Esophagus squamous epithelium (tissue), 5 donors: ENCODE data around the gene SMU1. TPM values are rescaled to one million over a fixed set of nuclear protein-coding genes. Genes with fewer than 3 reads are reported as not detected.
"Not testable (repeated sequence)": the region's sequence is repeated elsewhere in the genome, so short reads cannot be mapped to it uniquely, and the experiment has no call there.

Experiments
- DNase-seq: peaks from one replicate; lab custom pipeline; 2025; lab: John Stamatoyannopoulos, UW
- H3K27ac ChIP-seq, 4 donors: fragments of 200-600 bp; sonication (generic); one replicate each; pipeline ENCODE4 v1.5.1; 2016 to 2019; ENCODE audit warnings: mild to moderate bottlenecking in 1 of 4
- H3K27me3 ChIP-seq, 4 donors: fragments of 200-600 bp; sonication (generic); 1 replicate in 3 of 4; 2 replicates in 1 of 4; pipeline versions ENCODE4 v1.5.1 to v1.6.0; 2017 to 2021; ENCODE audit warnings: antibody characterized with exemption in 1 of 4
- H3K36me3 ChIP-seq, 3 donors: fragments of 200-600 bp; sonication (generic); one replicate each; pipeline ENCODE4 v1.5.1; 2016 to 2019
- H3K4me1 ChIP-seq, 3 donors: fragments of 200-600 bp; sonication (generic); one replicate each; pipeline ENCODE4 v1.5.1; 2017 to 2019
- H3K4me3 ChIP-seq, 4 donors: fragments of 200-600 bp; sonication (generic); 1 replicate in 3 of 4; 2 replicates in 1 of 4; pipeline ENCODE4 v1.5.1; 2016 to 2019; ENCODE audit warnings: mild to moderate bottlenecking in 2 of 4, moderate library complexity in 1 of 4
- H3K9me3 ChIP-seq, 3 donors: fragments of 200-600 bp; sonication (generic); one replicate each; pipeline ENCODE4 v1.5.1; 2016 to 2019
- POLR2A ChIP-seq, 4 donors: fragments of 450-650 bp; IDR thresholded peaks; one replicate each; pipeline ENCODE4 v1.6.1; 2017; ENCODE audit warnings: antibody characterized with exemption in 4 of 4, mild to moderate bottlenecking in 4 of 4, moderate library complexity in 3 of 4
- WGBS, 2 donors: methylation state at CpG; one replicate each; pipeline ENCODE4 v1.1.5; 2018; 5-methylcytosine and 5-hydroxymethylcytosine counted together
- intact Hi-C: fragments of 100-400 bp; cut with DNase I; formaldehyde crosslinking; loops from one replicate; pipeline ENCODE4 v1.15.0; 2022
- total RNA-seq, 4 donors: library from RNA; depleted of rRNA; stranded (reverse); fragments of >200 nt; gene quantifications; one replicate each; pipeline ENCODE4 v1.1.0, GENCODE V29; 2016
- TF ChIP-seq, protein P1 (sequence below), 6 experiments: fragments of 450-650 bp in 4 of 6; fragments of 200-600 bp in 2 of 6; sonication (generic) in 2 of 6; IDR thresholded peaks; one replicate each; pipeline ENCODE4 v1.5.1; 2016 to 2019; ENCODE audit warnings: antibody characterized with exemption in 6 of 6, mild to moderate bottlenecking in 4 of 6, moderate library complexity in 4 of 6
- donor health status: DM: yes; HTN: yes; CAD: no.

The SMU1 gene
- total RNA-seq, 4 donors from 2014 or later = 9.4 to 19.1 (median 13.6) TPM

- Histone ChIP-seq H3K27ac (no peak overlapping the region), H3K4me3 (no peak overlapping the region), H3K9me3 (no peaks in the 10 kb centered on the region), H3K27me3 (no peaks in the 10 kb centered on the region), H3K36me3 (peaks cover 0 to 8% (median 0%) of the 10 kb centered on the region in 3 donors), H3K4me1 (no peaks in the 10 kb centered on the region)
- TF ChIP-seq, protein P1, sequence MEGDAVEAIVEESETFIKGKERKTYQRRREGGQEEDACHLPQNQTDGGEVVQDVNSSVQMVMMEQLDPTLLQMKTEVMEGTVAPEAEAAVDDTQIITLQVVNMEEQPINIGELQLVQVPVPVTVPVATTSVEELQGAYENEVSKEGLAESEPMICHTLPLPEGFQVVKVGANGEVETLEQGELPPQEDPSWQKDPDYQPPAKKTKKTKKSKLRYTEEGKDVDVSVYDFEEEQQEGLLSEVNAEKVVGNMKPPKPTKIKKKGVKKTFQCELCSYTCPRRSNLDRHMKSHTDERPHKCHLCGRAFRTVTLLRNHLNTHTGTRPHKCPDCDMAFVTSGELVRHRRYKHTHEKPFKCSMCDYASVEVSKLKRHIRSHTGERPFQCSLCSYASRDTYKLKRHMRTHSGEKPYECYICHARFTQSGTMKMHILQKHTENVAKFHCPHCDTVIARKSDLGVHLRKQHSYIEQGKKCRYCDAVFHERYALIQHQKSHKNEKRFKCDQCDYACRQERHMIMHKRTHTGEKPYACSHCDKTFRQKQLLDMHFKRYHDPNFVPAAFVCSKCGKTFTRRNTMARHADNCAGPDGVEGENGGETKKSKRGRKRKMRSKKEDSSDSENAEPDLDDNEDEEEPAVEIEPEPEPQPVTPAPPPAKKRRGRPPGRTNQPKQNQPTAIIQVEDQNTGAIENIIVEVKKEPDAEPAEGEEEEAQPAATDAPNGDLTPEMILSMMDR (IDR thresholded peaks at IDR 0.05) = no peak
- TF ChIP-seq POLR2A (IDR thresholded peaks at IDR 0.05) = no peak
- intact Hi-C loops = no loop called here
- DNase-seq = no peak
- WGBS, 2 donors = 92 to 100% methylated on average over 2 of the region's 2 CpGs
Observed at GRCh38 chr9:33013962-33014664, 62.4 kb downstream of the SMU1 start.

DNA sequence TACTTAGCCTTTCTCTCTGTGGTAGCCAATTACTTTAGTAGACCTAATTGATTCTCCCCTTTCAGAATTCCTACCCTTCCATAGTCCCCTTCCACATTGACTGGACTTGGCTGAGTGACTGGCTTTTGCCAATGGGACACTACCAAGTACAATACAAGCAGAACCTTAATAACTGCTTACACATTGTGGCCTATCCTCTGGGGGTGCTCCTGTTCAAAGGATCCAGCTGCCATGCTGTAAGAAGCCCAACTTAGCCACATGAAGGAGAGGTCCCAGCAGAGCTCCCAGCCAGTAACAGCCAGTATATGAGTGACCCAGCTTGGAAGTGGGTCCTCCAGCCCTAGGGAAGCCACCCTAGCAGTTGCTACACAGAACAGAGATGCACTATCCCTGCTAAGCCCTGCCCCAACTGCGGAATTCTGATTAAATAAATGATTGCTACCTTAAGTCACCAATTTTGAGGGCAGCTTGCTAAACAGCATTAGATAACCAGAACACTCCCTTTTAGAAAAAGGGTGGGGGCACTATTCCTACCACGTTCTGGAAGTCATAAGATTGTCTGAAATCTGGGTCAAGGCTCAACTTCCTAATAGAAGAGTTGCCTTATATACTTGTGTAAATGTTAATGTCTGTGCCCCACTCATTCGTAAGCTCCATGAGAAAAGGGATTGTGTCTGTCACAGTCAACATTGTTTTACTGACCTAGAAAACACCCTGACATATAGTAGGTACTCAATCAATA is 64.0 kb downstream of the SMU1 start:
- WGBS, 2 donors = 81 to 86% methylated on average over 3 of the region's 3 CpGs
- Histone ChIP-seq H3K4me1 (no peaks in the 10 kb centered on the region), H3K27me3 (no peaks in the 10 kb centered on the region), H3K36me3 (peaks cover 0 to 6% (median 0%) of the 10 kb centered on the region in 3 donors), H3K9me3 (no peaks in the 10 kb centered on the region), H3K4me3 (no peak overlapping the region), H3K27ac (no peak overlapping the region)
- intact Hi-C loops = no loop called here
- TF ChIP-seq POLR2A (IDR thresholded peaks at IDR 0.05) = no peak
- TF ChIP-seq, protein P1 (IDR thresholded peaks at IDR 0.05) = no peak
- no peak for DNase-seq

- intact Hi-C loops = no loop called here
- Histone ChIP-seq H3K36me3 (no peaks in the 10 kb centered on the region), H3K9me3 (no peaks in the 10 kb centered on the region), H3K4me3 (no peak overlapping the region), H3K27me3 (no peaks in the 10 kb centered on the region), H3K27ac (no peak overlapping the region), H3K4me1 (no peaks in the 10 kb centered on the region)
- TF ChIP-seq POLR2A (IDR thresholded peaks at IDR 0.05) = no peak
- TF ChIP-seq, protein P1 (IDR thresholded peaks at IDR 0.05) = no peak
- no peak for DNase-seq
- 73 to 82% methylated on average over 3 of the region's 3 CpGs for WGBS, 2 donors
Observed at GRCh38 chr9:33011831-33012230, 64.6 kb downstream of the SMU1 start.

- intact Hi-C loops = no loop called here
- Histone ChIP-seq H3K4me1 (no peaks in the 10 kb centered on the region), H3K4me3 (no peak overlapping the region), H3K9me3 (no peaks in the 10 kb centered on the region), H3K36me3 (no peaks in the 10 kb centered on the region), H3K27me3 (no peaks in the 10 kb centered on the region), H3K27ac (no peak overlapping the region)
- DNase-seq = no peak
- TF ChIP-seq, protein P1 (IDR thresholded peaks at IDR 0.05) = no peak
- no peak for TF ChIP-seq POLR2A (IDR thresholded peaks at IDR 0.05)
- WGBS, 2 donors = 78 to 93% methylated on average over 4 of the region's 4 CpGs
Observed at GRCh38 chr9:33007755-33008154, 68.7 kb downstream of the SMU1 start.

GRCh38 chr9:33005335-33005734 is 71.1 kb downstream of the SMU1 start:
- H3K4me3 ChIP-seq, H3K36me3 ChIP-seq, intact Hi-C loops, H3K27me3 ChIP-seq, H3K9me3 ChIP-seq, H3K27ac ChIP-seq, DNase-seq: not testable (repeated sequence)
- peaks cover 0 to 14% (median 5%) of the 10 kb centered on the region in 3 donors for H3K4me1 ChIP-seq

- 5% methylated on average over 8 to 11 of the region's 12 CpGs for WGBS, 2 donors
- DNase-seq, H3K9me3 ChIP-seq, H3K27me3 ChIP-seq, intact Hi-C loops: not testable (repeated sequence)
- Histone ChIP-seq H3K27ac (peak overlapping the region; percentile 92 to 97 (median 96)), H3K36me3 (peaks cover 0 to 17% (median 12%) of the 10 kb centered on the region in 3 donors), H3K4me1 (peaks cover 0 to 29% (median 5%) of the 10 kb centered on the region in 3 donors), H3K4me3 (peak overlapping the region; percentile 83 to 97 (median 86))
Observed at GRCh38 chr9:33000682-33001055, 75.8 kb downstream of the SMU1 start.
